ENCODE measurements around the gene SLC24A2.

DNA sequence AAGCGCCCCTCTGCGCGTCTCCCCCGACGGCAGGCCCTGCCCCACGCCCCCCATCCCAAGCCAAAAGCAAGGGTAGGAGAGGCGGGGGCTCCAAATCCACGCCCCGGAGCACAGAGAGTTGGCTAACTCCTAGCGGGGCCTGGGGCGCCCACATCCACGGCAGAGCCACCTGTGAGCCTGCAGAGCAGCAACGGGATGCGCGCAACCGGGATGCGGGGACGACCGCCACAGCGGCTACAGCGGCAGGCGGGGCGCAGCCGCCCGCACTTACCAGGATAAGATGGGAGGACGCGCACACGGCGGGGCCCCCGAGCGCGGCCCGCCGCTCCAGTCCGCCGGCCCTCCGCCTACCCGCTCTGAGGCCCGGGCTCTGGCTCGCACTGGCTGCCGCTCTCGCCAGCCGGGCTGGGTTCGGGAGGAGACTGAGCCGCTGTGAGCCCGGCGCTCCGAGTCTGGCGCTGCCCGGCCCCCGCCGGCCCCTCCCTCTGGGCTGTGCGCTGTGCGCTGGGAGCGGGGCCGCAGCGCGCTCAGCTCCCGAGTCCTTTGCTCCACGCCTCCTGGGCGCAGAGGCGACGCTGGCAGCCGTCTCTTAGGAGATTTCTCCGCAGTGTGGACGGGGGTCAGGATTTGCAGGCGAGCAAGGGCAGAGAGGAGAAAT is at the start of gene SLC24A2:
- TF ChIP-seq POLR2AphosphoS5 (IDR thresholded peaks at IDR 0.05; ENCODE audit: low read depth, low read length) (no peak), SIN3A (IDR thresholded peaks at IDR 0.05; ENCODE audit: borderline replicate concordance, insufficient read depth, low read length) (no peak)

Data from PFSK-1 (cell line).